IMR-90 (cell line): ENCODE data around the gene ART3. TPM values are rescaled to one million over a fixed set of nuclear protein-coding genes. Genes with fewer than 3 reads are reported as not detected.

Source experiments
- ATAC-seq: fragments of 200-7000 bp; cut with Tn5 transposase; 2 replicates; pipeline ENCODE4 v1.9.1; 2020; ENCODE audit warnings: low read depth, mild to moderate bottlenecking, moderate library complexity
- BruUV-seq: library from RNA; stranded (reverse); fragments of 400-500 nt; replicated peaks from 2 replicates; lab custom pipeline; 2021; lab: Mats Ljungman, UMichigan
- CTCF ChIA-PET: fragments of 300-600 bp; formaldehyde crosslinking; extraction: SDS; loops from one replicate; lab custom pipeline; 2021; ENCODE audit warnings: antibody characterized with exemption; lab: Yijun Ruan, JAX
- POLR2A ChIA-PET: fragments of 300-600 bp; sonication (Branson Sonifier 250); formaldehyde crosslinking; loops from one replicate; lab custom pipeline; 2022; ENCODE audit warnings: antibody characterized with exemption; ENCODE audit not compliant: unreplicated experiment; lab: Charles Lee
- DNase-seq: peaks from one replicate; pipeline ENCODE4 v3.0.0; 2013
- H2AFZ ChIP-seq: replicated peaks from 2 replicates; pipeline ENCODE3; 2013; ENCODE audit warnings: low read length, mild to moderate bottlenecking; ENCODE audit not compliant: poor library complexity
- H2AK5ac ChIP-seq: 2 replicates; pipeline ENCODE4 v1.6.1; 2013; ENCODE audit warnings: low read depth, low read length, inconsistent platforms
- H2AK9ac ChIP-seq: replicated peaks from 2 replicates; pipeline ENCODE3; 2013; ENCODE audit warnings: mild to moderate bottlenecking, low read depth, low read length, moderate library complexity; ENCODE audit not compliant: poor library complexity
- H2BK120ac ChIP-seq: 2 replicates; pipeline ENCODE4 v1.6.1; 2013; ENCODE audit warnings: low read depth, low read length, inconsistent platforms
- H2BK15ac ChIP-seq: 3 replicates; pipeline ENCODE4 v1.6.1; 2013; ENCODE audit warnings: low read depth, low read length, inconsistent platforms
- H2BK20ac ChIP-seq: 2 replicates; pipeline ENCODE4 v1.6.1; 2013; ENCODE audit warnings: low read depth, mild to moderate bottlenecking, inconsistent platforms, low read length, moderate library complexity
- H2BK5ac ChIP-seq: 2 replicates; pipeline ENCODE4 v1.6.1; 2013; ENCODE audit warnings: mild to moderate bottlenecking, low read depth, low read length, inconsistent platforms; ENCODE audit not compliant: poor library complexity, severe bottlenecking
- H3K14ac ChIP-seq: replicated peaks from 2 replicates; pipeline ENCODE4 v1.6.1; 2013; ENCODE audit warnings: low read depth, low read length, inconsistent platforms
- H3K18ac ChIP-seq: 2 replicates; pipeline ENCODE4 v1.6.1; 2013; ENCODE audit warnings: low read depth, low read length, control low read depth
- H3K23ac ChIP-seq: 2 replicates; pipeline ENCODE4 v1.6.1; 2013; ENCODE audit warnings: low read depth, low read length, inconsistent platforms
- H3K27ac ChIP-seq: 2 replicates; pipeline ENCODE4 v1.5.1; 2013; ENCODE audit warnings: mild to moderate bottlenecking, control low read depth, low read length; ENCODE audit not compliant: insufficient read depth
- H3K27me3 ChIP-seq: 2 replicates; pipeline ENCODE4 v1.6.1; 2013; ENCODE audit warnings: low read length; ENCODE audit not compliant: control insufficient read depth, insufficient read depth
- H3K36me3 ChIP-seq: 2 replicates; pipeline ENCODE4 v1.6.1; 2013; ENCODE audit warnings: low read length, mixed read lengths; ENCODE audit not compliant: control insufficient read depth, insufficient read depth
- H3K4ac ChIP-seq: 2 replicates; pipeline ENCODE4 v1.6.1; 2013; ENCODE audit warnings: low read depth, low read length, inconsistent platforms
- H3K4me1 ChIP-seq: 2 replicates; pipeline ENCODE4 v1.6.1; 2013; ENCODE audit warnings: low read length, mixed read lengths; ENCODE audit not compliant: control insufficient read depth, insufficient read depth
- H3K4me2 ChIP-seq: 2 replicates; pipeline ENCODE4 v1.6.1; 2013; ENCODE audit warnings: low read depth, mild to moderate bottlenecking, control low read depth, low read length, moderate library complexity
- H3K4me3 ChIP-seq: 2 replicates; pipeline ENCODE4 v1.5.1; 2013; ENCODE audit warnings: low read depth, mild to moderate bottlenecking, control low read depth, low read length, moderate library complexity; ENCODE audit not compliant: insufficient read depth
- H3K56ac ChIP-seq: 2 replicates; pipeline ENCODE4 v1.6.1; 2013; ENCODE audit warnings: low read length, inconsistent platforms; ENCODE audit not compliant: insufficient read depth; ENCODE audit errors: extremely low read depth
- H3K79me1 ChIP-seq, 2 experiments: 2 replicates each; pipeline ENCODE4 v1.6.1; 2013; ENCODE audit warnings: low read length in 2 of 2, inconsistent platforms in 1 of 2, low read depth in 1 of 2
- H3K9ac ChIP-seq: 2 replicates; pipeline ENCODE4 v1.6.1; 2013; ENCODE audit warnings: low read depth, low read length, control low read depth
- H3K9me1 ChIP-seq: 2 replicates; pipeline ENCODE4 v1.6.1; 2013; ENCODE audit warnings: low read length, inconsistent platforms; ENCODE audit not compliant: insufficient read depth
- H3K9me3 ChIP-seq: 2 replicates; pipeline ENCODE4 v1.6.1; 2013; ENCODE audit warnings: low read length; ENCODE audit not compliant: control insufficient read depth, insufficient read depth
- H4K20me1 ChIP-seq: 2 replicates; pipeline ENCODE4 v1.6.1; 2013; ENCODE audit warnings: low read length, inconsistent platforms; ENCODE audit not compliant: insufficient read depth
- H4K5ac ChIP-seq: 2 replicates; pipeline ENCODE4 v1.6.1; 2013; ENCODE audit warnings: mild to moderate bottlenecking, low read depth, low read length, control low read depth
- H4K8ac ChIP-seq, 2 experiments: 2 replicates each; pipeline ENCODE4 v1.6.1; 2013; ENCODE audit warnings: low read depth in 2 of 2, low read length in 2 of 2, control low read depth in 1 of 2, inconsistent platforms in 1 of 2
- H4K91ac ChIP-seq: 2 replicates; pipeline ENCODE4 v1.6.1; 2013; ENCODE audit warnings: low read depth, low read length, inconsistent platforms; ENCODE audit not compliant: insufficient read depth
- BHLHE40 ChIP-seq: fragments of 150-350 bp; IDR thresholded peaks from 2 replicates; pipeline ENCODE4 v1.6.1; 2016; ENCODE audit warnings: mild to moderate bottlenecking, low read depth, low read length
- CEBPB ChIP-seq: IDR thresholded peaks from 2 replicates; pipeline ENCODE4 v1.6.1; 2012; ENCODE audit warnings: low read depth, low read length, improper control_type of control experiment
- CHD1 ChIP-seq: IDR thresholded peaks from 2 replicates; pipeline ENCODE4 v1.6.1; 2012; ENCODE audit warnings: low read depth, low read length, improper control_type of control experiment
- CTCF ChIP-seq: conservative IDR thresholded peaks from 2 replicates; pipeline ENCODE4 v1.5.1; 2012; ENCODE audit warnings: mild to moderate bottlenecking, low read depth, low read length, improper control_type of control experiment
- ELK1 ChIP-seq: fragments of 150-350 bp; IDR thresholded peaks from 2 replicates; pipeline ENCODE4 v1.6.1; 2016; ENCODE audit warnings: low read depth, mild to moderate bottlenecking, low read length, moderate library complexity, borderline replicate concordance
- MAFK ChIP-seq: IDR thresholded peaks from 2 replicates; pipeline ENCODE4 v1.6.1; 2012; ENCODE audit warnings: low read depth, low read length, improper control_type of control experiment
- MAZ ChIP-seq: IDR thresholded peaks from 2 replicates; pipeline ENCODE4 v1.6.1; 2012; ENCODE audit warnings: low read depth, mild to moderate bottlenecking, low read length, improper control_type of control experiment, moderate library complexity, borderline replicate concordance
- POLR2A ChIP-seq: IDR thresholded peaks from 2 replicates; pipeline ENCODE4 v1.6.1; 2012; ENCODE audit warnings: mild to moderate bottlenecking, low read depth, low read length
- RFX5 ChIP-seq: IDR thresholded peaks from 2 replicates; pipeline ENCODE4 v1.8.0; 2012; ENCODE audit warnings: low read depth, mild to moderate bottlenecking, low read length, moderate library complexity
- SMC3 ChIP-seq: fragments of 150-350 bp; IDR thresholded peaks from 2 replicates; pipeline ENCODE4 v1.6.1; 2016; ENCODE audit warnings: low read depth, mild to moderate bottlenecking, antibody characterized with exemption, low read length, moderate library complexity
- USF2 ChIP-seq: fragments of 150-350 bp; IDR thresholded peaks from 2 replicates; pipeline ENCODE4 v1.6.1; 2017; ENCODE audit warnings: mild to moderate bottlenecking, antibody characterized with exemption, low read length, low read depth
- WGBS, 2 experiments: methylation state at CpG; one replicate each; pipeline versions ENCODE4 v1.1.5 to v1.1.7; 2013; ENCODE audit warnings: missing lambda C conversion rate in 2 of 2; ENCODE audit not compliant: insufficient read length in 1 of 2; ENCODE audit errors: extremely low coverage in 2 of 2; 5-methylcytosine and 5-hydroxymethylcytosine counted together
- dilution Hi-C: fragments of 300-500 bp; cut with HindIII; formaldehyde crosslinking; loops from one replicate; pipeline ENCODE4 v1.14.3; 2018; ENCODE audit warnings: low sequenced_read_pairs; ENCODE audit not compliant: unreplicated experiment
- in situ Hi-C: fragments of 300-500 bp; cut with MboI; formaldehyde crosslinking; loops from 3 replicates; pipeline ENCODE4 v1.14.3; 2019; ENCODE audit warnings: low sequenced_read_pairs, inconsistent platforms, mixed read lengths
- intact Hi-C: fragments of 100-400 bp; cut with micrococcal nuclease; formaldehyde crosslinking; loops from 2 replicates; pipeline ENCODE4 v1.10.0; 2022
- polyA plus RNA-seq, 3 experiments: library from polyadenylated mRNA; depleted of rRNA; stranded (reverse); fragments of >200 nt; gene quantifications; 2 replicates each; pipeline ENCODE4 v1.2.3, GENCODE V29; 2012; ENCODE audit warnings: low replicate concordance in 1 of 3
- total RNA-seq: library from RNA; depleted of rRNA; stranded (reverse); fragments of >200 nt; gene quantifications from 2 replicates; pipeline ENCODE4 v1.2.3, GENCODE V29; 2012

The ART3 gene
- total and polyA plus RNA-seq, 2 of the 4 experiments (the other 2 are of a cell fraction): 0.15 TPM; not detected in 1

- ChIA-PET CTCF (interaction anchor here (1.0 kb wide), 1 partner anchor 39 kb away, joined by 3 read pairs; no protein-coding TSS in a partner anchor), POLR2A (no interaction called here)
- Histone ChIP-seq H2BK20ac (no peak overlapping the region), H3K36me3 (no peaks in the 10 kb centered on the region), H2BK120ac (no peak overlapping the region), H3K79me1 (no peaks in the 10 kb centered on the region), H3K27me3 (peaks cover 3% of the 10 kb centered on the region; the same call in 1 of the 2 replicates), H3K4me1 (no peaks in the 10 kb centered on the region), H2AK5ac (no peak overlapping the region), H3K23ac (no peak overlapping the region), H3K4me2 (no peak overlapping the region), H3K27ac (no peak overlapping the region), H4K5ac (no peak overlapping the region), H4K20me1 (no peaks in the 10 kb centered on the region), H2AFZ (no peak overlapping the region), H4K91ac (no peak overlapping the region), H2BK5ac (no peak overlapping the region), H3K4ac (no peak overlapping the region), H3K9me3 (no peaks in the 10 kb centered on the region), H3K18ac (no peak overlapping the region), H3K14ac (no peak overlapping the region), H4K8ac (no peak overlapping the region), H2AK9ac (no peak overlapping the region), H3K9ac (no peak overlapping the region), H2BK15ac (no peak overlapping the region), H3K9me1 (no peaks in the 10 kb centered on the region), H3K4me3 (no peak overlapping the region), H3K56ac (no peak overlapping the region)
- ATAC-seq: no peak
- dilution Hi-C loops: no loop called here
- TF ChIP-seq ELK1 (no peak), USF2 (no peak), RFX5 (no peak), POLR2A (no peak), CHD1 (no peak), MAZ (no peak), MAFK (no peak), BHLHE40 (no peak), CEBPB (no peak), SMC3 (no peak), CTCF (no peak)
- intact Hi-C loops: no loop called here
- no TSS peak for BruUV-seq
- in situ Hi-C loops: no loop called here
- WGBS, 2 experiments: no CpG with 5 or more reads among the region's 3 CpGs
- no peak for DNase-seq
These were observed 39.4 kb upstream of the ART3 start for GRCh38 chr4:76035141-76035540.
